SK-N-SH (cell line): ENCODE results near the gene ARTN. TPM values are rescaled to one million over a fixed set of nuclear protein-coding genes. Genes with fewer than 3 reads are reported as not detected.

Experiments used
- CTCF ChIA-PET: fragments of 300-600, 350-600 bp; formaldehyde crosslinking; extraction: SDS; loops from one replicate; lab custom pipeline; 2021; lab: Yijun Ruan, JAX
- POLR2A ChIA-PET: fragments of 350-600 bp; sonication (Branson Sonifier 250); formaldehyde crosslinking; extraction: SDS; loops from one replicate; lab custom pipeline; 2020; ENCODE audit warnings: antibody characterized with exemption, inconsistent platforms; lab: Yijun Ruan, JAX
- DNase-seq: peaks from one replicate; pipeline ENCODE4 v3.0.0; 2012
- H2AFZ ChIP-seq: fragments of 200-600 bp; sonication (generic); 2 replicates; pipeline ENCODE4 v1.8.1; 2016; ENCODE audit warnings: antibody characterized with exemption, mild to moderate bottlenecking, low read depth
- H3F3A ChIP-seq: fragments of 200-600 bp; sonication (generic); replicated peaks from 2 replicates; pipeline ENCODE3; 2016; ENCODE audit warnings: antibody characterized with exemption, mild to moderate bottlenecking; ENCODE audit not compliant: insufficient read depth
- H3K27ac ChIP-seq, 2 experiments: fragments of 200-500 bp in 1 of 2; fragments of 200-600 bp in 1 of 2; sonication (Bioruptor generic) in 1 of 2; sonication (generic), shearing (Covaris generic) in 1 of 2; 2 replicates each; pipeline versions ENCODE4 v1.5.1 to v1.6.1; 2014 to 2016; ENCODE audit warnings: low read depth in 2 of 2, inconsistent platforms in 1 of 2, low read length in 1 of 2, mild to moderate bottlenecking in 1 of 2, mixed read lengths in 1 of 2
- H3K27me3 ChIP-seq: fragments of 200-600 bp; sonication (generic), shearing (Covaris generic); 2 replicates; pipeline ENCODE4 v1.6.1; 2016; ENCODE audit warnings: mixed run types; ENCODE audit not compliant: insufficient read depth
- H3K36me3 ChIP-seq, 2 experiments: fragments of 200-500 bp in 1 of 2; fragments of 200-600 bp in 1 of 2; sonication (Bioruptor generic) in 1 of 2; sonication (generic) in 1 of 2; replicated peaks in 1 of 2; 2 replicates each; pipeline versions ENCODE3 to v1.5.1; 2014 to 2016; ENCODE audit warnings: low read length in 1 of 2, mild to moderate bottlenecking in 1 of 2; ENCODE audit not compliant: insufficient read depth in 2 of 2, control insufficient read depth in 1 of 2
- H3K4me1 ChIP-seq, 2 experiments: fragments of 200-500 bp in 1 of 2; fragments of 200-600 bp in 1 of 2; sonication (Bioruptor generic) in 1 of 2; sonication (generic), shearing (Covaris generic) in 1 of 2; 2 replicates each; pipeline versions ENCODE4 v1.5.1 to v1.6.1; 2014 to 2016; ENCODE audit warnings: low read depth in 1 of 2, low read length in 1 of 2, mixed run types in 1 of 2; ENCODE audit not compliant: insufficient read depth in 2 of 2, control insufficient read depth in 1 of 2
- H3K4me2 ChIP-seq: fragments of 200-600 bp; sonication (generic), shearing (Covaris generic); 2 replicates; pipeline ENCODE4 v1.6.1; 2017; ENCODE audit warnings: mixed run types
- H3K4me3 ChIP-seq, 2 experiments: fragments of 200-500 bp in 1 of 2; fragments of 200-600 bp in 1 of 2; sonication (Bioruptor generic) in 1 of 2; sonication (generic), shearing (Covaris generic) in 1 of 2; 2 replicates each; pipeline versions ENCODE4 v1.5.1 to v1.8.1; 2014 to 2016; ENCODE audit warnings: low read depth in 2 of 2, inconsistent platforms in 1 of 2, low read length in 1 of 2, mild to moderate bottlenecking in 1 of 2, mixed read lengths in 1 of 2, moderate library complexity in 1 of 2
- H3K79me2 ChIP-seq: fragments of 200-600 bp; sonication (generic); 2 replicates; pipeline ENCODE4 v1.8.1; 2017; ENCODE audit warnings: mild to moderate bottlenecking; ENCODE audit not compliant: insufficient read depth
- H3K9ac ChIP-seq: fragments of 200-600 bp; sonication (generic); 2 replicates; pipeline ENCODE4 v1.6.1; 2017; ENCODE audit warnings: mixed run types
- H3K9me2 ChIP-seq: fragments of 200-600 bp; sonication (generic); 2 replicates; pipeline ENCODE4 v1.6.1; 2017; ENCODE audit warnings: mixed run types
- H3K9me3 ChIP-seq: fragments of 200-600 bp; sonication (generic); 2 replicates; pipeline ENCODE4 v1.6.1; 2017; ENCODE audit warnings: mixed run types, mild to moderate bottlenecking, moderate library complexity
- H4K20me1 ChIP-seq: fragments of 200-600 bp; sonication (generic); 2 replicates; pipeline ENCODE4 v1.6.1; 2017; ENCODE audit warnings: mild to moderate bottlenecking, mixed run types; ENCODE audit not compliant: insufficient read depth
- CHD2 ChIP-seq: fragments of 150-350 bp; IDR thresholded peaks from 2 replicates; pipeline ENCODE4 v1.6.1; 2018; ENCODE audit warnings: low read length; ENCODE audit not compliant: partially characterized antibody
- EP300 ChIP-seq, 2 experiments: IDR thresholded peaks; 2 replicates each; pipeline versions ENCODE4 v1.4.0 to v1.6.1; 2012; ENCODE audit warnings: borderline replicate concordance in 1 of 2, low read depth in 1 of 2, low read length in 1 of 2
- FOSL2 ChIP-seq: IDR thresholded peaks from 2 replicates; pipeline ENCODE4 v1.4.0; 2012; ENCODE audit warnings: low read depth, mild to moderate bottlenecking, moderate library complexity, borderline replicate concordance
- FOXM1 ChIP-seq: IDR thresholded peaks from 2 replicates; pipeline ENCODE4 v1.4.0; 2012; ENCODE audit warnings: low read depth, mild to moderate bottlenecking
- JUND ChIP-seq: IDR thresholded peaks from 2 replicates; pipeline ENCODE4 v1.4.0; 2012
- MAX ChIP-seq: IDR thresholded peaks from 2 replicates; pipeline ENCODE4 v1.4.0; 2012; ENCODE audit warnings: low read depth
- MEF2A ChIP-seq: IDR thresholded peaks from 2 replicates; pipeline ENCODE4 v1.4.0; 2012; ENCODE audit warnings: low read depth, borderline replicate concordance
- NFIC ChIP-seq: IDR thresholded peaks from 2 replicates; pipeline ENCODE4 v1.4.0; 2012; ENCODE audit warnings: borderline replicate concordance
- RXRA ChIP-seq: IDR thresholded peaks from 2 replicates; pipeline ENCODE4 v1.4.0; 2012; ENCODE audit warnings: low read depth, mild to moderate bottlenecking, borderline replicate concordance
- TCF12 ChIP-seq: IDR thresholded peaks from 2 replicates; pipeline ENCODE4 v1.4.0; 2012
- USF1 ChIP-seq: IDR thresholded peaks from 2 replicates; pipeline ENCODE4 v1.4.0; 2012; ENCODE audit warnings: low read depth, borderline replicate concordance
- YY1 ChIP-seq: IDR thresholded peaks from 2 replicates; pipeline ENCODE4 v1.4.0; 2012; ENCODE audit warnings: low read depth, mild to moderate bottlenecking
- ZBTB33 ChIP-seq: IDR thresholded peaks from 2 replicates; pipeline ENCODE4 v1.4.0; 2012; ENCODE audit warnings: low read depth, borderline replicate concordance
- WGBS: methylation state at CpG from one replicate; pipeline ENCODE4 v1.1.6; 2017; ENCODE audit warnings: low lambda C conversion rate; 5-methylcytosine and 5-hydroxymethylcytosine counted together
- polyA plus RNA-seq, 3 experiments: library from polyadenylated mRNA; depleted of rRNA; stranded (reverse); fragments of >200 nt; gene quantifications; 2 replicates each; pipeline ENCODE4 v1.2.3, GENCODE V29; 2012

The ARTN gene
- polyA plus RNA-seq, 1 of the 3 experiments (the other 2 are of a cell fraction), result 0.69 TPM

GRCh38 chr1:43947874-43948437 is 14.4 kb downstream of the ARTN start:
- DNase-seq, result peak; percentile 54
- H3K4me3 ChIP-seq, result peak overlapping the region; percentile 79 to 93
- no peaks in the 10 kb centered on the region for H3K9me3 ChIP-seq
- peaks cover 6% of the 10 kb centered on the region; the same call in 1 of the 2 replicates for H4K20me1 ChIP-seq
- H3K79me2 ChIP-seq, result peaks cover 13% of the 10 kb centered on the region; the same call in 1 of the 2 replicates
- ChIA-PET POLR2A (interaction anchor here (1.0 to 1.2 kb wide), 3 partner anchors 11 to 35 kb away, joined by 3 to 6 read pairs (median 5); partner anchors contain the start of gene ATP6V0B), CTCF (interaction anchor here (1.1 to 9.4 kb wide), 5 partner anchors 13 to 419 kb away, joined by 3 to 105 read pairs (median 6); partner anchors contain the start of gene ARTN)
- no peaks in the 10 kb centered on the region for H3F3A ChIP-seq
- peak overlapping the region in 1 of 2 experiments; percentile 34; a peak in 1 of 4 replicates for H3K27ac ChIP-seq
- H3K4me1 ChIP-seq, result peaks cover 12 to 26% of the 10 kb centered on the region in 2 experiments
- WGBS, result 22% methylated on average over 3 of the region's 3 CpGs
- H3K9ac ChIP-seq, result peak overlapping the region; percentile 90
- H3K36me3 ChIP-seq, result peaks cover 0 to 17% of the 10 kb centered on the region in 2 experiments
- peak overlapping the region; percentile 98 for H3K4me2 ChIP-seq
- TF ChIP-seq MEF2A (no peak), MAX (no peak), FOSL2 (no peak), NFIC (no peak), USF1 (no peak), YY1 (no peak), ZBTB33 (no peak), EP300 (IDR thresholded peaks at IDR 0.05; ENCODE audit: borderline replicate concordance in 1 of 2, low read depth in 1 of 2, low read length in 1 of 2) (no peak)
- H3K9me2 ChIP-seq, result no peaks in the 10 kb centered on the region
- H3K27me3 ChIP-seq, result no peaks in the 10 kb centered on the region
- no peak overlapping the region for H2AFZ ChIP-seq

- POLR2A ChIA-PET, result no interaction called here
- H3K27me3 ChIP-seq, result no peaks in the 10 kb centered on the region
- WGBS, result 80% methylated on average over 8 of the region's 13 CpGs
Measured at GRCh38 chr1:43949678-43950077, 16.1 kb downstream of the ARTN start.

More at GRCh38 chr1:43949678-43950077, 16.1 kb downstream of the ARTN start:
- Histone ChIP-seq H3K9me3 (no peaks in the 10 kb centered on the region), H3K9ac (no peak overlapping the region), H4K20me1 (peaks cover 6% of the 10 kb centered on the region; the same call in 1 of the 2 replicates), H3K9me2 (no peaks in the 10 kb centered on the region), H3K4me1 (peaks cover 12 to 28% of the 10 kb centered on the region in 2 experiments), H3F3A (no peaks in the 10 kb centered on the region), H3K79me2 (peaks cover 13% of the 10 kb centered on the region; the same call in 1 of the 2 replicates), H3K36me3 (peaks cover 0 to 17% of the 10 kb centered on the region in 2 experiments), H3K4me3 (no peak overlapping the region), H3K27ac (no peak overlapping the region), H3K4me2 (no peak overlapping the region), H2AFZ (no peak overlapping the region)
- TF ChIP-seq RXRA, result no peak
- no peak for TF ChIP-seq CHD2
- no peak for TF ChIP-seq JUND
- no peak for TF ChIP-seq FOXM1
- no peak for TF ChIP-seq TCF12
- no peak for TF ChIP-seq USF1
- CTCF ChIA-PET, result interaction anchor here (1.4 to 9.4 kb wide), 5 partner anchors 9 to 186 kb away, joined by 3 to 105 read pairs (median 7); partner anchors contain the start of genes ARTN and ATP6V0B
- no peak for DNase-seq
